Ecto neural progenitor cell (in vitro differentiated cells): ENCODE results near the gene PDGFD.

ENCODE experiments used
- DNase-seq: peaks from one replicate; pipeline ENCODE4 v3.0.0-alpha.2; 2018; ENCODE audit warnings: low spot score

Gene PDGFD

GRCh38 chr11:104145062-104145461 lies 18.9 kb downstream of the PDGFD start:
- no peak for DNase-seq

GRCh38 chr11:104142698-104143097 lies 21.2 kb downstream of the PDGFD start:
- DNase-seq, result no peak

GRCh38 chr11:104136861-104137260 lies 27.1 kb downstream of the PDGFD start:
- no peak for DNase-seq

- DNase-seq, result no peak
Observed at GRCh38 chr11:104134745-104135144, 29.2 kb downstream of the PDGFD start.

GRCh38 chr11:104130161-104130560 lies 33.8 kb downstream of the PDGFD start:
- DNase-seq, result no peak

- no peak for DNase-seq
Observed at GRCh38 chr11:104129145-104129544, 34.8 kb downstream of the PDGFD start.

- DNase-seq, result no peak
Observed at GRCh38 chr11:104127828-104128227, 36.1 kb downstream of the PDGFD start.

- no peak for DNase-seq
Observed at GRCh38 chr11:104126464-104126863, 37.5 kb downstream of the PDGFD start.

GRCh38 chr11:104124979-104125378 lies 39.0 kb downstream of the PDGFD start:
- DNase-seq, result no peak

- no peak for DNase-seq
Observed at GRCh38 chr11:104122836-104123235, 41.1 kb downstream of the PDGFD start.

GRCh38 chr11:104122011-104122635 lies 41.8 kb downstream of the PDGFD start:
- DNase-seq, result no peak

GRCh38 chr11:104120493-104121137 lies 43.3 kb downstream of the PDGFD start:
- no peak for DNase-seq

GRCh38 chr11:104118105-104118744 lies 45.7 kb downstream of the PDGFD start:
- no peak for DNase-seq

- no peak for DNase-seq
Observed at GRCh38 chr11:104113541-104113940, 50.4 kb downstream of the PDGFD start.

- DNase-seq, result no peak
Observed at GRCh38 chr11:104106136-104106754, 57.7 kb downstream of the PDGFD start.

- DNase-seq, result no peak
Observed at GRCh38 chr11:104105155-104105554, 58.8 kb downstream of the PDGFD start.

GRCh38 chr11:104104664-104105063 lies 59.3 kb downstream of the PDGFD start:
- no peak for DNase-seq

GRCh38 chr11:104104201-104104600 lies 59.7 kb downstream of the PDGFD start:
- no peak for DNase-seq

- no peak for DNase-seq
Observed at GRCh38 chr11:104098555-104098954, 65.4 kb downstream of the PDGFD start.

GRCh38 chr11:104098132-104098531 lies 65.8 kb downstream of the PDGFD start:
- DNase-seq, result no peak

GRCh38 chr11:104096900-104097299 lies 67.0 kb downstream of the PDGFD start:
- DNase-seq, result no peak

GRCh38 chr11:104095791-104096190 lies 68.2 kb downstream of the PDGFD start:
- DNase-seq, result no peak

GRCh38 chr11:104094576-104094975 lies 69.4 kb downstream of the PDGFD start:
- DNase-seq, result no peak
